ENCODE results near the gene DNAJA4.

- TF ChIP-seq CTCF (IDR thresholded peaks at IDR 0.05) (no peak), POLR2A (IDR thresholded peaks at IDR 0.05) (no peak)
Measured at GRCh38 chr15:78260489-78260888, 3.9 kb upstream of the DNAJA4 start.
